ENCODE data around the gene GNB1. TPM values are rescaled to one million over a fixed set of nuclear protein-coding genes. Genes with fewer than 3 reads are reported as not detected.

GNB1 gene
- total RNA-seq, 1 donor from 2014 or later = 257 TPM

- no peak overlapping the region for H3K4me3 ChIP-seq (ENCODE audit: low read depth, low read length)
- TF ChIP-seq CTCF (IDR thresholded peaks at IDR 0.05; ENCODE audit: insufficient read depth, low read length, poor library complexity, severe bottlenecking) = no peak
- H3K27me3 ChIP-seq (ENCODE audit: control insufficient read depth, insufficient read depth, low read length) = peaks cover 9% of the 10 kb centered on the region
- H3K36me3 ChIP-seq (ENCODE audit: control insufficient read depth, insufficient read depth, low read length) = no peaks in the 10 kb centered on the region
- DNase-seq (ENCODE audit: low read depth) = no peak
These were observed 34.0 kb upstream of the GNB1 start for GRCh38 chr1:1924849-1925248.

DNA sequence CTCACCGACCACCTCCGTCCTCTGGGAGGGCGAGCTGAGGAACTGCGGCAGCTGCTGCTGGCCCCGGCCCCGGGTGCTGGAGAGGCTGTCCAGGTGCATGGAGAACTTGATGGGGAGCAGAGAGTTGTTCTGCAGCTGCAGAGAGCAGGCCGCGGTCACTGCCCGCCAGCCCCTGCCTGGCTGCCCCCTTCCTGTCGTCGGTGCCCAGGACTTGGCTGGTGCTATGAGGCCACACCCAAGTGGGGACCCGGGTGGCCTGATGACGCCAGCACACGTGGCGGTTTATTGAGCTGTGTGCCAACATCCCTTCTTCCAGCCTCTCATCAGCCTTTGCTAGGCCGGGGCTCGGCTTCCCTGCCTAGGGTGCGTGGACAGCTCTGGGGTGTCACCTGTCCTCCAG, 33.5 kb upstream of the GNB1 start:
- Histone ChIP-seq H3K36me3 (ENCODE audit: control insufficient read depth, insufficient read depth, low read length) (no peaks in the 10 kb centered on the region), H3K4me3 (ENCODE audit: low read depth, low read length) (no peak overlapping the region), H3K27me3 (ENCODE audit: control insufficient read depth, insufficient read depth, low read length) (peaks cover 9% of the 10 kb centered on the region)
- DNase-seq (ENCODE audit: low read depth) = no peak
- TF ChIP-seq CTCF (IDR thresholded peaks at IDR 0.05; ENCODE audit: insufficient read depth, low read length, poor library complexity, severe bottlenecking) = no peak

GRCh38 chr1:1922956-1923833, 32.3 kb upstream of the GNB1 start:
- DNase-seq (ENCODE audit: low read depth) = no peak
- H3K4me3 ChIP-seq (ENCODE audit: low read depth, low read length) = no peak overlapping the region
- H3K27me3 ChIP-seq (ENCODE audit: control insufficient read depth, insufficient read depth, low read length) = peaks cover 10% of the 10 kb centered on the region
- no peak for TF ChIP-seq CTCF (IDR thresholded peaks at IDR 0.05; ENCODE audit: insufficient read depth, low read length, poor library complexity, severe bottlenecking)
- no peaks in the 10 kb centered on the region for H3K36me3 ChIP-seq (ENCODE audit: control insufficient read depth, insufficient read depth, low read length)

- Histone ChIP-seq H3K4me3 (ENCODE audit: low read depth, low read length) (no peak overlapping the region), H3K27me3 (ENCODE audit: control insufficient read depth, insufficient read depth, low read length) (peaks cover 14% of the 10 kb centered on the region), H3K36me3 (ENCODE audit: control insufficient read depth, insufficient read depth, low read length) (no peaks in the 10 kb centered on the region)
- DNase-seq (ENCODE audit: low read depth) = no peak
- no peak for TF ChIP-seq CTCF (IDR thresholded peaks at IDR 0.05; ENCODE audit: insufficient read depth, low read length, poor library complexity, severe bottlenecking)
These were observed 31.7 kb upstream of the GNB1 start for GRCh38 chr1:1922702-1922955.

GRCh38 chr1:1921901-1922701, 31.2 kb upstream of the GNB1 start:
- Histone ChIP-seq H3K27me3 (ENCODE audit: control insufficient read depth, insufficient read depth, low read length) (peaks cover 14% of the 10 kb centered on the region), H3K36me3 (ENCODE audit: control insufficient read depth, insufficient read depth, low read length) (no peaks in the 10 kb centered on the region), H3K4me3 (ENCODE audit: low read depth, low read length) (no peak overlapping the region)
- no peak for DNase-seq (ENCODE audit: low read depth)
- no peak for TF ChIP-seq CTCF (IDR thresholded peaks at IDR 0.05; ENCODE audit: insufficient read depth, low read length, poor library complexity, severe bottlenecking)

Data from kidney epithelial cell (primary cell).